ENCODE data around the gene SMIM9.

GRCh38 chrX:154829134-154829533, 5.3 kb downstream of the SMIM9 start:
- no peak for TF ChIP-seq CTCF (IDR thresholded peaks at IDR 0.05)
- TF ChIP-seq CREM (CRISPR knock-in tag; IDR thresholded peaks at IDR 0.05): no peak
- TF ChIP-seq USF2 (CRISPR knock-in tag; IDR thresholded peaks at IDR 0.05): no peak
- TF ChIP-seq CREB1 (CRISPR knock-in tag; IDR thresholded peaks at IDR 0.05): no peak
- TF ChIP-seq ZNF232 (CRISPR knock-in tag; IDR thresholded peaks at IDR 0.05): no peak
- TF ChIP-seq RELA (CRISPR knock-in tag; IDR thresholded peaks at IDR 0.05; ENCODE audit: borderline replicate concordance): no peak
- TF ChIP-seq ZMAT4 (CRISPR knock-in tag; IDR thresholded peaks at IDR 0.05): no peak
- no peak for TF ChIP-seq HMGA2 (CRISPR knock-in tag; IDR thresholded peaks at IDR 0.05)
- no peak for TF ChIP-seq PRDM15 (CRISPR knock-in tag; IDR thresholded peaks at IDR 0.05)
